B cell (primary cell): ENCODE results near the gene WNT9A. TPM values are rescaled to one million over a fixed set of nuclear protein-coding genes. Genes with fewer than 3 reads are reported as not detected.

Experiments used
- ATAC-seq: fragments of 200-7000 bp; cut with Tn5 transposase; one replicate; pipeline ENCODE4 v1.10.0; 2021; ENCODE audit warnings: low read depth, mild to moderate bottlenecking, moderate number of reproducible peaks, moderate library complexity
- CTCF ChIA-PET: fragments of 350-600 bp; sonication (Branson Sonifier 250); formaldehyde crosslinking; loops from one replicate; lab custom pipeline; 2021; ENCODE audit warnings: antibody characterized with exemption, inconsistent platforms; lab: Charles Lee
- POLR2A ChIA-PET: fragments of 350-600 bp; sonication (Branson Sonifier 250); formaldehyde crosslinking; loops from one replicate; lab custom pipeline; 2021; ENCODE audit warnings: antibody characterized with exemption; lab: Charles Lee
- DNase-seq: peaks from one replicate; pipeline ENCODE4 v3.0.0; 2013
- H2AFZ ChIP-seq: 2 replicates; pipeline ENCODE4 v1.6.1; 2012; ENCODE audit warnings: mild to moderate bottlenecking, low read depth, low read length; ENCODE audit not compliant: insufficient read depth, poor library complexity, severe bottlenecking
- H3K27ac ChIP-seq, 2 donors: 1 replicate in 1 of 2; 2 replicates in 1 of 2; pipeline ENCODE4 v1.5.1; 2012 to 2013; ENCODE audit warnings: low read length in 2 of 2, mild to moderate bottlenecking in 2 of 2, moderate library complexity in 1 of 2
- H3K27me3 ChIP-seq, 4 experiments: fragments of 200-600 bp in 1 of 4; sonication (generic) in 1 of 4; replicated peaks in 1 of 4; 1 replicate in 2 of 4; 2 replicates in 2 of 4; pipeline versions ENCODE4 v1.6.1 to v1.7.0; 2013 to 2016; ENCODE audit warnings: low read length in 3 of 4, mild to moderate bottlenecking in 2 of 4, mixed read lengths in 1 of 4, moderate library complexity in 1 of 4; ENCODE audit not compliant: insufficient read depth in 4 of 4, control insufficient read depth in 3 of 4; ENCODE audit errors: control extremely low read depth in 1 of 4
- H3K36me3 ChIP-seq, 2 experiments: replicated peaks in 1 of 2; 1 replicate in 1 of 2; 2 replicates in 1 of 2; pipeline versions ENCODE4 v1.6.1 to v1.7.1; 2013; ENCODE audit warnings: low read length in 1 of 2; ENCODE audit not compliant: insufficient read depth in 2 of 2, control insufficient read depth in 1 of 2; ENCODE audit errors: control extremely low read depth in 1 of 2, extremely low read depth in 1 of 2
- H3K4me1 ChIP-seq, 2 donors: fragments of 200-600 bp in 1 of 2; sonication (generic) in 1 of 2; 1 replicate in 1 of 2; 2 replicates in 1 of 2; pipeline versions ENCODE4 v1.5.1 to v1.6.1; 2013 to 2017; ENCODE audit warnings: low read length in 2 of 2; ENCODE audit not compliant: control insufficient read depth in 2 of 2, insufficient read depth in 2 of 2
- H3K4me2 ChIP-seq: replicated peaks from 2 replicates; pipeline ENCODE3; 2012; ENCODE audit warnings: mild to moderate bottlenecking, low read depth, low read length; ENCODE audit not compliant: poor library complexity, severe bottlenecking
- H3K4me3 ChIP-seq, 5 experiments: fragments of 200-600 bp in 1 of 5; sonication (generic) in 1 of 5; 1 replicate in 3 of 5; 2 replicates in 2 of 5; pipeline versions ENCODE4 v1.5.1 to v1.7.0; 2011 to 2016; ENCODE audit warnings: low read length in 4 of 5, mild to moderate bottlenecking in 4 of 5, low read depth in 2 of 5, control low read depth in 1 of 5, moderate library complexity in 1 of 5; ENCODE audit not compliant: insufficient read depth in 1 of 5; ENCODE audit errors: control extremely low read depth in 1 of 5, extremely low read depth in 1 of 5
- H3K79me2 ChIP-seq: fragments of 200-600 bp; sonication (generic); one replicate; pipeline ENCODE4 v1.6.0; 2016; ENCODE audit warnings: low read length; ENCODE audit not compliant: control insufficient read depth, insufficient read depth
- H3K9ac ChIP-seq: fragments of 200-600 bp; sonication (generic); 2 replicates; pipeline ENCODE4 v1.6.1; 2017; ENCODE audit warnings: mild to moderate bottlenecking, low read length, moderate library complexity
- H3K9me3 ChIP-seq, 3 donors: one replicate each; pipeline versions ENCODE4 v1.6.1 to v1.7.1; 2013; ENCODE audit warnings: low read length in 2 of 3; ENCODE audit not compliant: control insufficient read depth in 2 of 3, insufficient read depth in 1 of 3; ENCODE audit errors: control extremely low read depth in 1 of 3
- H4K20me1 ChIP-seq: 2 replicates; pipeline ENCODE4 v1.6.0; 2012; ENCODE audit warnings: mild to moderate bottlenecking, low read length; ENCODE audit not compliant: insufficient read depth, control insufficient read depth, poor library complexity, severe bottlenecking
- H3K27ac Mint-ChIP-seq: one replicate; pipeline ENCODE4 v1.8.0; 2021; ENCODE audit warnings: mixed read lengths
- H3K27me3 Mint-ChIP-seq: one replicate; pipeline ENCODE4 v1.8.0; 2021; ENCODE audit warnings: mixed read lengths
- H3K4me1 Mint-ChIP-seq: one replicate; pipeline ENCODE4 v1.8.0; 2021; ENCODE audit warnings: mixed read lengths
- H3K4me3 Mint-ChIP-seq: one replicate; pipeline ENCODE4 v1.8.0; 2021; ENCODE audit warnings: mixed read lengths
- H3K9me3 Mint-ChIP-seq: one replicate; pipeline ENCODE4 v1.8.0; 2022; ENCODE audit warnings: mixed read lengths; ENCODE audit not compliant: insufficient read depth
- EZH2 ChIP-seq: IDR thresholded peaks from 2 replicates; pipeline ENCODE4 v1.6.1; 2012; ENCODE audit warnings: borderline replicate concordance, low read depth, mild to moderate bottlenecking, moderate library complexity, low read length; ENCODE audit not compliant: insufficient read depth, poor library complexity, severe bottlenecking
- WGBS: methylation state at CpG from one replicate; pipeline ENCODE4 v1.1.5; 2013; ENCODE audit warnings: missing lambda C conversion rate; ENCODE audit not compliant: insufficient coverage; 5-methylcytosine and 5-hydroxymethylcytosine counted together
- intact Hi-C: fragments of 100-400 bp; cut with micrococcal nuclease; formaldehyde crosslinking; loops from one replicate; pipeline ENCODE4 v1.10.0; 2022
- polyA plus RNA-seq: library from polyadenylated mRNA; depleted of rRNA; stranded (reverse); fragments of >200 nt; gene quantifications from 2 replicates; pipeline ENCODE4 v1.2.3, GENCODE V29; 2012
- total RNA-seq, 2 donors: library from RNA; stranded (reverse); fragments of 120-200 nt in 1 of 2; gene quantifications; 1 replicate in 1 of 2; 2 replicates in 1 of 2; pipeline versions ENCODE4 v1.2.3 to v1.2.4, GENCODE V29; 2013 to 2022
- TF ChIP-seq, protein P1 (sequence below): fragments of 200-600 bp; IDR thresholded peaks from one replicate; pipeline ENCODE4 v1.8.0; 2022; ENCODE audit warnings: antibody characterized with exemption, mild to moderate bottlenecking

The WNT9A gene
- total and polyA plus RNA-seq, 2 donors (not counting 1 experiment from before 2014, with no cell fraction given) = 0.04 TPM; not detected in 1

DNA sequence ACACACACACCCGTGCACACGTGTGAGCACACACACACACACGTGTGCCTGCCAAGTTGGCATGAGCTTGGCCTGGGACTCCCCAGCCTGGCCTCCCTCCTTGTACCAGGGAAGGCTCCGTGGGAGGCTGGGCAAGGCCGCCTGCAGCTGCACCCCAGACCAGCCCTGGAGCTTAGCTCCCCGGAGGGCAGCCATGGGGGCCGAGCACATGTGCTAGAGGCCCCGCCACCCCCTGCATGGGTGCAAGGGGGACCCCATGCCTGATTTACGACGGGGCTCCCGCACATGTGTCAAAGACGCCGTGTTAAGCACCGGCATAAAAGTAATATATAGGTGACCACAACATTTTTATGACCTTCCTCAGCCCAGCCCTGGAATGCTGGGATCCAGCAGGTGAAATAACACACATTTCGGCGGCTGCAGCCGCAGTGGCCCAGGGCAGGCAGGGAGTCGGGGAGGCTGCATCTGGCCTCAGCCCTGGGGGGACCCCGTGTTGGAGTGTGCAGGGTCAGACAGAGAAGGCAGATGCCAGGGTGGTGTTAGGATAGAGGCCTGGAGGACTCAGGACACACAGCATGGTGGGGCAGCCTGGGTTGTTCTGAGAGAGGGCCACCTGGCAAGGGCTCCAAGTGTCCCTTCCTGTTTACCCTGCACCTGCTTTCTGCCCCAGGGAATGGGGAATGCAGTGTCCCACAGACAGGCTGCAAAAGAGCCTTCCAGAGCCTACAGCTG, 56.3 kb downstream of the WNT9A start:
- H3K27ac Mint-ChIP-seq = no peak overlapping the region
- H3K4me2 ChIP-seq = no peak overlapping the region
- no peaks in the 10 kb centered on the region for H3K79me2 ChIP-seq
- H3K4me1 ChIP-seq = peaks cover 3 to 16% of the 10 kb centered on the region in 2 donors
- H3K9me3 ChIP-seq = no peaks in the 10 kb centered on the region
- no peak overlapping the region for H3K4me3 Mint-ChIP-seq
- ChIA-PET CTCF (no interaction called here), POLR2A (no interaction called here)
- no peak overlapping the region for H3K4me3 ChIP-seq
- H3K4me1 Mint-ChIP-seq = peaks cover 5% of the 10 kb centered on the region
- no peak overlapping the region for H3K9ac ChIP-seq
- no peak for DNase-seq
- H3K27me3 ChIP-seq = no peaks in the 10 kb centered on the region
- WGBS = 89% methylated on average over 13 of the region's 19 CpGs
- no peak for TF ChIP-seq EZH2
- TF ChIP-seq, protein P1, sequence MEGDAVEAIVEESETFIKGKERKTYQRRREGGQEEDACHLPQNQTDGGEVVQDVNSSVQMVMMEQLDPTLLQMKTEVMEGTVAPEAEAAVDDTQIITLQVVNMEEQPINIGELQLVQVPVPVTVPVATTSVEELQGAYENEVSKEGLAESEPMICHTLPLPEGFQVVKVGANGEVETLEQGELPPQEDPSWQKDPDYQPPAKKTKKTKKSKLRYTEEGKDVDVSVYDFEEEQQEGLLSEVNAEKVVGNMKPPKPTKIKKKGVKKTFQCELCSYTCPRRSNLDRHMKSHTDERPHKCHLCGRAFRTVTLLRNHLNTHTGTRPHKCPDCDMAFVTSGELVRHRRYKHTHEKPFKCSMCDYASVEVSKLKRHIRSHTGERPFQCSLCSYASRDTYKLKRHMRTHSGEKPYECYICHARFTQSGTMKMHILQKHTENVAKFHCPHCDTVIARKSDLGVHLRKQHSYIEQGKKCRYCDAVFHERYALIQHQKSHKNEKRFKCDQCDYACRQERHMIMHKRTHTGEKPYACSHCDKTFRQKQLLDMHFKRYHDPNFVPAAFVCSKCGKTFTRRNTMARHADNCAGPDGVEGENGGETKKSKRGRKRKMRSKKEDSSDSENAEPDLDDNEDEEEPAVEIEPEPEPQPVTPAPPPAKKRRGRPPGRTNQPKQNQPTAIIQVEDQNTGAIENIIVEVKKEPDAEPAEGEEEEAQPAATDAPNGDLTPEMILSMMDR = no peak
- H3K27ac ChIP-seq = no peak overlapping the region
- intact Hi-C loops = no loop called here
- no peaks in the 10 kb centered on the region for H3K27me3 Mint-ChIP-seq
- H3K9me3 Mint-ChIP-seq = no peaks in the 10 kb centered on the region
- no peaks in the 10 kb centered on the region for H4K20me1 ChIP-seq
- no peaks in the 10 kb centered on the region for H3K36me3 ChIP-seq
- no peak for ATAC-seq
- no peak overlapping the region for H2AFZ ChIP-seq

DNA sequence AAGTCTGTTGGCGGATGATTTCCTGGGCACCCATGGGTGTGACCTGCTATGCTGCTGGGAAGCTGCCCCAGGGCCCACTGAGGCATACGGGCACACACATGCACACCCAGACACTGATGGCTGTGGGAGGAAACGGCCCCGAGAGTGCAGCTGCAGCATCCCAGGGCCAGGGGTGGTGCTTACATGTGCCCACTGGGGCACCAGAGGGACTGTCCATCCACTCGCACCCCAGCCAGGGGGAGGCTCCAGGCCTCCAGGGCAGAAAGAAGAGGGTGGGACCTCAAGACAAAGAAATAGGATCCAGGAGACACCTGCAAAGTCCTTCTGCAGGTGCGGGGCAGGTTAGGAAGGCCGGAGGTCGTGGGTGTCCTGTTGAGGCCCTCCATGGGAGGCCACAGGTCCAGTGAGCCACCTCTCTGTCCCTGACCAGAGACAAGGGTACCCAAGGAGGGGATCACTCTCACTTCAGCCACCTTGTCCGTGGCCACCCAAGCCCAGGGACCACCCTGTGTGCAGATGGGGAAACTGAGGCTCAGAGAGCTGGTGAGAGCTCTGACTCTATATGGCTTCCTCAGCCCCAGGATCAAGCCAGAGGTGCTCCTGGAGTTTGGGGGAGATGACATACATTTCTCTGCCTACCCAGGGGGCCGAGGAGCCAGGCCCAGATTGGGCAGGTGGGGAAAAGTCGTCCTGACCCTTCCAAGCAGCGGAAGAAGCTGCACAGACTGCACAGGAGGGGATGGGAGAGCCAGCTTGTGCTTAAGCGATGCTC, 57.1 kb downstream of the WNT9A start:
- no peak for TF ChIP-seq EZH2
- TF ChIP-seq, protein P1 = no peak
- Mint-ChIP-seq H3K27ac (no peak overlapping the region), H3K27me3 (no peaks in the 10 kb centered on the region), H3K9me3 (no peaks in the 10 kb centered on the region), H3K4me1 (peaks cover 7% of the 10 kb centered on the region), H3K4me3 (no peak overlapping the region)
- no peaks in the 10 kb centered on the region for H3K9me3 ChIP-seq
- no peak overlapping the region for H3K9ac ChIP-seq
- H3K4me2 ChIP-seq = no peak overlapping the region
- no peaks in the 10 kb centered on the region for H3K79me2 ChIP-seq
- no peaks in the 10 kb centered on the region for H4K20me1 ChIP-seq
- H3K27ac ChIP-seq = no peak overlapping the region
- peaks cover 7 to 24% of the 10 kb centered on the region in 2 donors for H3K4me1 ChIP-seq
- no peak for DNase-seq
- ChIA-PET POLR2A (no interaction called here), CTCF (no interaction called here)
- WGBS = 91% methylated on average over 12 of the region's 13 CpGs
- no peaks in the 10 kb centered on the region for H3K27me3 ChIP-seq
- H3K36me3 ChIP-seq = no peaks in the 10 kb centered on the region
- H2AFZ ChIP-seq = no peak overlapping the region
- no peak overlapping the region for H3K4me3 ChIP-seq
- ATAC-seq = no peak
- intact Hi-C loops = no loop called here
